Progenitor cell of endocrine pancreas (in vitro differentiated cells): ENCODE measurements around the gene UPK1A. TPM values are rescaled to one million over a fixed set of nuclear protein-coding genes. Genes with fewer than 3 reads are reported as not detected.

ENCODE experiments used
- DNase-seq: peaks from one replicate; pipeline ENCODE4 v3.0.0; 2021; ENCODE audit warnings: low spot score; ENCODE audit not compliant: unreplicated experiment
- H3K27ac Mint-ChIP-seq: 2 replicates; pipeline ENCODE4 v1.8.0; 2021; ENCODE audit warnings: mild to moderate bottlenecking, moderate library complexity, mixed read lengths
- H3K27me3 Mint-ChIP-seq: 2 replicates; pipeline ENCODE4 v1.8.0; 2021; ENCODE audit warnings: mixed read lengths
- H3K36me3 Mint-ChIP-seq: 2 replicates; pipeline ENCODE4 v1.8.0; 2022; ENCODE audit warnings: mixed read lengths; ENCODE audit not compliant: insufficient read depth
- H3K4me1 Mint-ChIP-seq: 2 replicates; pipeline ENCODE4 v1.8.0; 2021; ENCODE audit warnings: low read depth, mixed read lengths
- H3K4me3 Mint-ChIP-seq: 2 replicates; pipeline ENCODE4 v1.8.0; 2021; ENCODE audit warnings: low read depth, mild to moderate bottlenecking, moderate library complexity, mixed read lengths
- H3K9me3 Mint-ChIP-seq: 2 replicates; pipeline ENCODE4 v1.8.0; 2021; ENCODE audit warnings: low read depth, mixed read lengths
- total RNA-seq: library from RNA; stranded (reverse); gene quantifications from 2 replicates; pipeline ENCODE4 v1.2.1, GENCODE V29; 2021
- TF ChIP-seq, protein P1 (sequence below): fragments of 200-600 bp; sonication (generic); IDR thresholded peaks from one replicate; pipeline ENCODE4 v1.5.0; 2021; ENCODE audit warnings: antibody characterized with exemption, mild to moderate bottlenecking; ENCODE audit not compliant: unreplicated experiment

UPK1A gene
- total RNA-seq, 1 donor from 2014 or later, result not detected

DNA sequence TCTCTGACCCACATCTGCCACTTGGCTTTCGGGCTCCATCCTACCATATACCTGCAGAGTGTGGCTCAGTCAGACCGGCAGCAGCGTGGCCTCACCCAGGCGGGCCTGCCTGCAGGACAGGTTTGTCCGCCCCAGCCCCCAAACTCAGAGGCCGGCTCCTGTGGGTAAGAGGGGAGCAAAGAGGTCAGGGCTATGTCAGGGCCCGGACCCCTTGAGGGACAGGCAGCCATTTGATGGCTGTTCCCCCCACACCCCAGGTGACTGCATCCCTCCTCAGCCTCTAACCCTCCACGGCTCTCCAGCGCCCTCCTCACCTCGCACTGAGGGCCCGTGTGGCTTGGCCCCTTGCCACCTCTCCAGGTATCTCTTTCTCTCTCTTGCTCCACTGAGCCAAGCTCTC lies 25.7 kb downstream of the UPK1A start:
- no peaks in the 10 kb centered on the region for H3K4me1 Mint-ChIP-seq
- no peak overlapping the region for H3K4me3 Mint-ChIP-seq
- no peak for DNase-seq
- no peaks in the 10 kb centered on the region for H3K36me3 Mint-ChIP-seq
- no peaks in the 10 kb centered on the region for H3K9me3 Mint-ChIP-seq
- H3K27ac Mint-ChIP-seq, result no peak overlapping the region
- H3K27me3 Mint-ChIP-seq, result no peaks in the 10 kb centered on the region
- TF ChIP-seq, protein P1, sequence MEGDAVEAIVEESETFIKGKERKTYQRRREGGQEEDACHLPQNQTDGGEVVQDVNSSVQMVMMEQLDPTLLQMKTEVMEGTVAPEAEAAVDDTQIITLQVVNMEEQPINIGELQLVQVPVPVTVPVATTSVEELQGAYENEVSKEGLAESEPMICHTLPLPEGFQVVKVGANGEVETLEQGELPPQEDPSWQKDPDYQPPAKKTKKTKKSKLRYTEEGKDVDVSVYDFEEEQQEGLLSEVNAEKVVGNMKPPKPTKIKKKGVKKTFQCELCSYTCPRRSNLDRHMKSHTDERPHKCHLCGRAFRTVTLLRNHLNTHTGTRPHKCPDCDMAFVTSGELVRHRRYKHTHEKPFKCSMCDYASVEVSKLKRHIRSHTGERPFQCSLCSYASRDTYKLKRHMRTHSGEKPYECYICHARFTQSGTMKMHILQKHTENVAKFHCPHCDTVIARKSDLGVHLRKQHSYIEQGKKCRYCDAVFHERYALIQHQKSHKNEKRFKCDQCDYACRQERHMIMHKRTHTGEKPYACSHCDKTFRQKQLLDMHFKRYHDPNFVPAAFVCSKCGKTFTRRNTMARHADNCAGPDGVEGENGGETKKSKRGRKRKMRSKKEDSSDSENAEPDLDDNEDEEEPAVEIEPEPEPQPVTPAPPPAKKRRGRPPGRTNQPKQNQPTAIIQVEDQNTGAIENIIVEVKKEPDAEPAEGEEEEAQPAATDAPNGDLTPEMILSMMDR, result no peak

DNA sequence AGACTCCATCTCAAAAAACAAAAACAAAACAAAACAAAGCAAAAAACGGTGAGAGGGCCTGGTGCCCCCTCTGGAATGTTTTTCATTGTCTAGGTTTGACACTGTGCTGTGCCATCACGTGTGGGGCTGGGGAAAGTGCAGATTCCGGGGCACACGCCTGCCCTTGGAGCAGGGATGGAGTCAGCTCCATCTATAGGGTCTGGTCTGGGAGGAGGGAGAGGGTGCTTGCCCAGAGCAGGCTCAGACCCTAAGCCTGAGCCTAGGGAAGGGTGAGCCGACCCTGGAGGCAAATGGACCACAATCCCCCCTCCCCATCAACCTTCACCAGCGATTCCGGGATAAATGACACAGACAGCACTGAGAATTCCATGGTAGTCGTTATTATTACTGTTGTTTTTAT lies 27.1 kb downstream of the UPK1A start:
- no peaks in the 10 kb centered on the region for H3K36me3 Mint-ChIP-seq
- no peak for DNase-seq
- no peaks in the 10 kb centered on the region for H3K9me3 Mint-ChIP-seq

DNA sequence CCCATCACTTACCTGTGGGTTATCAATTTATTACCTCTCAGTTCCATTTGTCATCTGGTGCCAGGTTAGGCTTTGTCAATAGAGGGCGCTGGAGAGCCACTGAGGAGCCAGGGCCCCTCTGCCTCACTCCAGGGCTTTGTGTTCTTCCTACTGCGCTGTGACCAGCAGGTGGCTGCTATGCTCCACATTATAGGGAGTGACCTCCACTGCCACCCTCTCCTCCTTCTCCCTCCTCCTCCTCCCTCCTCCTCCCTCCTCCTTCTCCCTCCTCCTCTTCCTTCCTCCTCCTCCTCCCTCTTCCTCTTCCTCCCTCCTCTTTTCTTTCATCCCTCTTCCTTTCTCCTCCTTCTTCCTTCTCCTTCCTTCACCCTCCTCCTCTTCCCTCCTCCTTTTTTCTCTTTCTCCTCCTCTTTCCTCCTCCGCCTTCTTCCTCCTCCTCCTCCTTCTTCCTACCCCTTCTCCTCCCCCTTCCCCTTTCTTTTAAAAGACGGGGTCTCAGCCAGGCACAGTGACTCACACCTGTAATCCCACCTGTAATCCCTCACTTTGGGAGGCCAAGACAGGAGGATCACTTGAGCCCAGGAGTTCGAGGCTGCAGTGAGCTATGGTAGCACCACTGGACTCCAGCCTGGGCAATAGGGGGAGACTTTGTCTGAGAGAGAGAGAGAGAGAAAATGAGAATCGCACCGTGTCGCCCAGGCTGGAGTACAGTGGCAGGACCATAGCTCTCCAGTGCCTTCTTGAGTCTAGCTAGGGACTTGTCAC lies 27.7 kb downstream of the UPK1A start:
- TF ChIP-seq, protein P1, result peak; percentile 97
- H3K4me3 Mint-ChIP-seq, result no peak overlapping the region

More for the DNA sequence above, 27.1 kb downstream of the UPK1A start:
- no peak overlapping the region for H3K27ac Mint-ChIP-seq
- no peaks in the 10 kb centered on the region for H3K4me1 Mint-ChIP-seq
- H3K27me3 Mint-ChIP-seq, result no peaks in the 10 kb centered on the region
- no peak overlapping the region for H3K4me3 Mint-ChIP-seq
- TF ChIP-seq, protein P1, result no peak

DNA sequence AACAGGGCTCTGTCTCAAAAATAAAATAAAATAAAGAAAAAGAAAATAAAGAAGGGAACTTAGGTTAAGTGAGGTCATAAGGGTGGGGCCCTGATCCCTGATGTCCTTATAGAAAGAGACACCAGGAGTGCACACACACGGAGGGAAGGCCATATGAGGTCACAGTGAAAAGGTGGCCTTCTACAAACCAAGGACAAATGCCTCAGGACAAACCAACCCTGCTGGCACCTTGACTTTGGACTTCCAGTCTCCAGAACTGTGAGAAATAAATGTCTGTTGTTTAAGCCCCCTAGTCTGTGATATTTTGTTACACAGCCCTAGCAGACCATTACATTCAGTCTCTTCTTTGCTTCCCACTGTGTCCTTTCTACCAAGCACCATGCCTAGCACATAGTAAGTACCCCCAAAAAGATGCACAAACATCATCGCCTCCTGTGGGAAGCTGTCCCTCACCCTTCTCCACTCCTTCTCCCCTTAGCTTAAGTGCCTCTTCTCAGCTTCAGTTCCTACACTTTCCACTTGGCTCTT lies 29.6 kb downstream of the UPK1A start:
- Mint-ChIP-seq H3K27me3 (peaks cover 3% of the 10 kb centered on the region), H3K9me3 (no peaks in the 10 kb centered on the region), H3K27ac (no peak overlapping the region), H3K4me1 (no peaks in the 10 kb centered on the region), H3K4me3 (no peak overlapping the region), H3K36me3 (no peaks in the 10 kb centered on the region)
- no peak for DNase-seq
- TF ChIP-seq, protein P1, result no peak

More for the DNA sequence above, 27.7 kb downstream of the UPK1A start:
- H3K4me1 Mint-ChIP-seq, result no peaks in the 10 kb centered on the region
- peak; percentile 88 for DNase-seq
- H3K9me3 Mint-ChIP-seq, result no peaks in the 10 kb centered on the region
- H3K36me3 Mint-ChIP-seq, result no peaks in the 10 kb centered on the region
- no peak overlapping the region for H3K27ac Mint-ChIP-seq
- H3K27me3 Mint-ChIP-seq, result no peaks in the 10 kb centered on the region

DNA sequence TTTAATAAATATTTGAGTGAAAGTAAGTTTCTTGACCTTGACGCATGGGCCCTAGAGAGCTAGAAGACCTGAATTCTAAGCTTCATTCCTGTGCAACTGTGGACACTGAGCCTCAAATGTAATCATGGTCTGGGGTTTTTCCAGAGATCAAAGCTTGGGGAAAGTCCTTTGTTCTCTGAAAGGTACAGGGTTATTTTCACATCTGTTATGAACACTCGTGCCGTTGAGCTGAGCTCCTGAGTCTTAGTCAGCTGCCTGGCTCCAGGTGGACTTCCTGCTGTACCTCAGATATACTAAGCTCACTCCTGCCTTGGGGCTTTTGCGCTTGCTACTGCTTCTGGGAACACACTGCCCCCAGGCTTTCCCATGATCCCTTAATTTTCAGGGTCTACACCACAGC lies 30.5 kb downstream of the UPK1A start:
- TF ChIP-seq, protein P1, result no peak
- no peak for DNase-seq
- Mint-ChIP-seq H3K9me3 (no peaks in the 10 kb centered on the region), H3K4me1 (no peaks in the 10 kb centered on the region), H3K4me3 (no peak overlapping the region), H3K27ac (no peak overlapping the region), H3K27me3 (peaks cover 3% of the 10 kb centered on the region), H3K36me3 (no peaks in the 10 kb centered on the region)
